Activated naive CD8-positive, alpha-beta T cell (primary cell): ENCODE results near the gene AFG3L2.
A peak's percentile ranks its signal among the peaks of the same experiment; 100 is the strongest.
"Not testable (repeated sequence)": the region's sequence is repeated elsewhere in the genome, so short reads cannot be mapped to it uniquely, and the experiment has no call there.

Experiments used
- H3K27ac Mint-ChIP-seq: one replicate; pipeline ENCODE4 v1.8.0; 2021; ENCODE audit warnings: mixed read lengths
- H3K27me3 Mint-ChIP-seq: one replicate; pipeline ENCODE4 v1.8.0; 2021; ENCODE audit warnings: mixed read lengths
- H3K36me3 Mint-ChIP-seq: one replicate; pipeline ENCODE4 v1.8.0; 2021; ENCODE audit warnings: mixed read lengths
- H3K4me1 Mint-ChIP-seq: one replicate; pipeline ENCODE4 v1.8.0; 2021; ENCODE audit warnings: low read depth, mixed read lengths
- H3K4me3 Mint-ChIP-seq: one replicate; pipeline ENCODE4 v1.8.0; 2021; ENCODE audit warnings: mild to moderate bottlenecking, mixed read lengths
- H3K9me3 Mint-ChIP-seq: one replicate; pipeline ENCODE4 v1.8.0; 2021; ENCODE audit warnings: low read depth, mixed read lengths

AFG3L2 gene

DNA sequence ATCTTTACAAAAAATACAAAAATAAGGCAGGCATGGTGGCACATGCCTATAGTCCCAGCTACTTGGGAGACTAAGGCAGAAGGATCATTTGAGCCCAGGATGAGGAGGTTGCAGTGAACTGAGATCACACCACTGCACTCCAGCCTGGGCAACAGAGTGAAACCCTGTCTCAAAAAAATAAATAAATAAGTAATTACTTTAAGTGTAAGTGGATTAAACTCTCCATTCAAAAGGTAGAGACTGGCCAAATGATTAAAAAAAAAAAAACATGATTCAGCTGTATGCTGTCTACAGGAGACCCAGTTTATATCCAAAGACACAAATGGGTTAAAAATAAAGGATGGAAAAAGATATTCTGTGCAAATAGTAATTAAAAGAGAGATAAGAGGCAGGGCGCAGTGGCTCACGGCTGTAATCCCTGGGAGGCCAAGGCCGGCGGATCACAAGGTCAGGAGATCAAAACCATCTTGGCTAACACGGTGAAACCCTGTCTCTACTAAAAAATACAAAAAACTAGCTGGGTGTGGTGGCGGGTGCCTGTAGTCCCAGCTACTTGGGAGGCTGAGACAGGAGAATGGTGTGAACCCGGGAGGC, 5.3 kb upstream of the AFG3L2 start:
- not testable (repeated sequence) for H3K36me3 Mint-ChIP-seq, H3K4me1 Mint-ChIP-seq, H3K27ac Mint-ChIP-seq, H3K9me3 Mint-ChIP-seq, H3K27me3 Mint-ChIP-seq, H3K4me3 Mint-ChIP-seq

DNA sequence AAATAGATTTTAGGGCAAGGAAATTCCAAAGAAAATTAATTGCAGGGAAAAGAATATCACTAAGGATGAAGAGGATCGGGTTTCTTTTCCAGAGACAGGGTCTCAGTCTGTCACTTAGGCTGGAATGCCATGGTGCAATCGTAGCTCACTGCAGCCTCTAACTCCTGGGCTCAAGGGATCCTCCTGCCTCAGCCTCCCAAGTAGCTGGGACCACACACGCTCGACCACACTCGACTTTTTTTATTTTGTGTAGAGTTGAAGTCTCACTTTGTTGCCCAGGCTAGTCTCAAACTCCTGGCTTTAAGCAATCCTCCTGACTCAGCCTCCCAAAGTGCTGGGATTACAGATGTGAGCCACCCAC, 1.2 kb upstream of the AFG3L2 start:
- Mint-ChIP-seq H3K4me1 (peaks cover 35% of the 10 kb centered on the region), H3K4me3 (peak overlapping the region; percentile 89)
- H3K9me3 Mint-ChIP-seq, H3K27me3 Mint-ChIP-seq, H3K36me3 Mint-ChIP-seq, H3K27ac Mint-ChIP-seq: not testable (repeated sequence)

DNA sequence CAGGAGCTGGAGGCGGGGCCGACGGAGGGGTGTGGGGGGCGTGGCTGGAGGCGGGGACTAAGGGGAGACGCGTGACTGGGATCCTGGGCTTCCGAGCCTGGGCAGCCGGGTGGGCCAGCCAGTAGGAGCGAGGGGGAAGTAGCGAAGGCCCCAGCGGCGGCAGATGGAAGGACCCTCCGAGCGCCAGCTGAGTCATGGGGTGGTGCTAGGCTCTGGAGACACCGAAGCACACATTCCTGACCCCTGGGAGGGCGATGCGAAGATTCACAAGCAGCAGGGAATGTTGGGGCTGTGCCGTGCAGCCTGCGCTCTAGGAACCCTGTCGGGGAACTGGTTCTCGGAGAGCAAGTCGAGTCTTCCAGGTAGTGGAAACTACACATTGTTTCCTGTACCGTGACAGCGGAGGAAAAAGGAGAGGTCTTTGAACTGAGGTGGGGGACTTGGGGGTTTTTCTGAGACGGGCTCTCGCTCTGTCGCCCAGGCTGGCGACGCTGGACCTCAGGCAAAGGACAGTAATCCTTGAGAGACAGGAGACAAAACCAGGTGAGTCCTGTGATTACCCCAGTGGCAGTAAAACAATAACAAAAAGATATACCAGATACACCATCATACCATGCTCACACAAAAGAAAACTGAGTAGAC, 650 bp upstream of the AFG3L2 start:
- Mint-ChIP-seq H3K27me3 (no peaks in the 10 kb centered on the region), H3K4me1 (peaks cover 40% of the 10 kb centered on the region), H3K4me3 (peak overlapping the region; percentile 89), H3K9me3 (no peaks in the 10 kb centered on the region), H3K27ac (peak overlapping the region; percentile 89), H3K36me3 (peaks cover 5% of the 10 kb centered on the region)

DNA sequence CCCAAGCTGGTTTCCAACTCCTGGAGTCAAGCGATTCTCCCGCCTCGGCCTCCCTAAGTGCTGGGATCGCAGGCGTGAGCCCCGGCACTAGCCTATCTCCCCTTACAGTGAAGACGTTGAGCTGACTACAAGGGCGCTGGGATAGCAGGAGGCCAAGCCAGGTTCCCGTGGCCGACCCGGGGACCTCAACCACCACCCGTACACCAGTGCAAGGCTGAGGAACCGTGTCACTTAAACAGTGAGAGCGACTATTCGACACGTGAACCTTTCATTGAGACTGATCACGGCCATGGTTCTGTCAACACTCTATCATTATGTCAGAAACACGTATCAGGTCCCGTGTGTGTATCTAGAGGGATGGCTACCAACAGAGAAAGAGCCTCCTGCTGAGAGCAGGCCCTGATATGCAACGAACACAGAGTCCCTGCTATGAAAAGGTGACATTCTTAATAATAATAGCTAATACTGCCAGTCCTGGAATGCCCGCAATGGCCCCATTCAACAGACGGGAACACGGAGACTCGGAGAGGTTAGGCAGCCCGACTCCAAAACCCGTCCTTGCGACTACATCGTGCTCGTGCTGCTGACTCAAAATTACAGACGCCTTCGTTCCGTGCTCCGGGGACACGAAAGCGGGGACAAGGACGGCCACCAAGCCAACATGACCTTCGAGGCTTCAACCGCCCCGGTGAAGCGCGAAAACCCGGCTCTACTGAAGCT, 833 bp downstream of the AFG3L2 start:
- Mint-ChIP-seq H3K36me3 (peaks cover 5% of the 10 kb centered on the region), H3K27me3 (no peaks in the 10 kb centered on the region), H3K4me1 (peaks cover 53% of the 10 kb centered on the region), H3K27ac (peak overlapping the region; percentile 89), H3K9me3 (no peaks in the 10 kb centered on the region), H3K4me3 (peak overlapping the region; percentile 93)

DNA sequence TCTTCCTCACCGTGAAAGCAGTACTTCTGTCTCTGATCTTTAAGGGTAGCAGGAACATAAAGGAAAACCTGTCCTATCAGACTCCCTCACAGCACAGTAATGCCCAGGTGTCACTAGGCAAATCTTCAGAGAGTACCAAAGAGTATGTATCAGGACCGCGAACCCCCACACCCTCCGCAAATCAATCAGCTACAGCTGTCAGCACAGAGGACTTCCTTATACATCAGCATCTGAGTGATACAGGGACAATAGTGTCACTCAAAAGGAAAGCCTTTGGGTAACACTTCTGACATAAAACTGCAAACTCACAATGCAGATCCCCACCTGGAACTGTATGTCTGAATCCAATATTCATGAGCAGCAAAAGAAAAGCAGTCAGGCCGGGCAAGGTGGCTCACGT, 2.6 kb downstream of the AFG3L2 start:
- Mint-ChIP-seq H3K27ac (peak overlapping the region; percentile 47), H3K9me3 (no peaks in the 10 kb centered on the region), H3K4me1 (peaks cover 61% of the 10 kb centered on the region), H3K27me3 (no peaks in the 10 kb centered on the region), H3K4me3 (peak overlapping the region; percentile 93), H3K36me3 (peaks cover 7% of the 10 kb centered on the region)

DNA sequence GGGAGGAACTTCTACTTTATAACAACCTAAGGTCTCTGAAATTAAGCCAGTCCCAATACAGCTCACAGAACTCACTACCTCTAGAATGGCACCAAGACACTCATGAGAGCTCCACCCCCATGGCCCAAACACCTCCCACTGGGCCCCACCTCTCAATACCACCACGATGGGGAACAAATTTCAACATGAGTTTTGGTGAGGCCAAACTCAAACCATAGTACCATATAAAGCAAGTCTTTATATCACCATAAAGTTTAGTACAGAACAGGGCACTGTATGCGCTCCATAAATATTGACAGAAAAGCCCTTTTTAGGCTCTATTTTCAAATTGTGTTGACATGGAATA, 3.3 kb downstream of the AFG3L2 start:
- Mint-ChIP-seq H3K27me3 (no peaks in the 10 kb centered on the region), H3K9me3 (no peaks in the 10 kb centered on the region), H3K36me3 (peaks cover 9% of the 10 kb centered on the region), H3K4me1 (peaks cover 61% of the 10 kb centered on the region), H3K27ac (no peak overlapping the region), H3K4me3 (peak overlapping the region; percentile 93)

DNA sequence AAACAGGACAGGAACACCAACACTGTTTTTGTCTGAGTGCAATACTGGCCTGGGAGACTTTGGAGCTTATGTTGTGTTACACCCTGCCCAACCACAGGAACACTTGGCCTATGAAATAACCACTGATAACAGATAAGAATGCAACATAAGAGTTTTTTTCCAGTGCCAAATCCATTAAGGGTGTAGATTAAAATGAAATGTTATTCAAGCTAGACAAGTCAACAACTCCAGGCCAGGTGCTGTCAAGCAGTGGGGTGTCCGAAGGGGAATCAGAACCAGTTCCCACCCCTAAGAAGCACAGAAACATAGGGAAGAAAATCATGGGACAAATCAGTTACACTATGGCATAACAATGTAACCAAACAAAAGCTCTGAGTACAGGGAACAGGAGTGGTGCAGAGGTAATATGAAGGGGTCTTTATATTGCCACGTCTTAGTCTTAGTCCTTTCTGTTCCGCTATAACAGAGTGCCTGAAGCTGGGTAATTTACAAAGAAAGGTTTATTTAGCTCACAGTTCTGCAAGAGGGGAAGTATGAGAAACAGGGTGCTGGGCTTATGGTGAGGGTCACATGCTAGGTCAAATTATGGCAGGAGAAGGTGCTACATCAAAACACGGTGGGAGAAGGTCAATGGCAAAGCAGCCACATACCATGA, 3.8 kb downstream of the AFG3L2 start:
- Mint-ChIP-seq H3K4me3 (peak overlapping the region; percentile 93), H3K27me3 (no peaks in the 10 kb centered on the region), H3K9me3 (no peaks in the 10 kb centered on the region), H3K27ac (no peak overlapping the region), H3K4me1 (peaks cover 61% of the 10 kb centered on the region), H3K36me3 (peaks cover 9% of the 10 kb centered on the region)

DNA sequence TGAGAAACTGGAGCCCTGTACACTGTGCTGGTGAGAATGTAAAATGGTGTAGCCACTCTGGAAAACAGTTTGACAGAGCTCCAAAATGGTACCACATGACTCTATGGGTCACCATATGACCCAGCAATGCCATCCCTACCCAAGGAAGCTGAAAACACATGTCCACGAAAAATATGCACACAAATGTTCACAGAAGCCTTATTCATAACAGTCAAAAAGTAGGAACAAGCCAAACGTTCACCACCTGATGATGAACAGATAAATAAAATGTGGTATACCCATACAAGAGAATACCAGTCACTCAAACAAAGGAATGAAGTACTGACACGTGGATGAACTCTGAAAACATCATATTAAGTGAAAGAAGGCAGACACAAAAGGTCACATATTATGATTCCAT, 4.6 kb downstream of the AFG3L2 start:
- peaks cover 9% of the 10 kb centered on the region for H3K36me3 Mint-ChIP-seq

DNA sequence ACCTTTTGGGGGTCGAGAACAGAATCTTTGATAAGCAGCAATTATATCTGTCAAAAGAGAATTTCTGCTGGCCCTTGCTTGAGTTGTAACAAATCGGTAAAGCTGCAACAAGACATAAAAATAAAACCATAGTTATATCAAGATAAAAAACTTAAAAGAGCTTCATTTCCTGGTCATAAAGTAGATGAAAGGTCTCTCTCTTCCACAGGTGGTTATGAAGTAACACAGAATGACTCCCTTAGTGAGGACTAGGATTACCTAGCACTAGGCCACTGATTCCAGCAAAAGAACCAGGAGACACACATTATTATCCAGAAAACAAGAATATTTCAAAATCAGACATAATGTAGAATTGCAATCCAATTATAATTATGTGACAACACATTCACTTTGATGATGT, 5.4 kb downstream of the AFG3L2 start:
- Mint-ChIP-seq H3K27me3 (no peaks in the 10 kb centered on the region), H3K4me3 (peak overlapping the region; percentile 39), H3K4me1 (peaks cover 55% of the 10 kb centered on the region), H3K36me3 (peaks cover 13% of the 10 kb centered on the region), H3K27ac (no peak overlapping the region), H3K9me3 (no peaks in the 10 kb centered on the region)

More for the DNA sequence above, 4.6 kb downstream of the AFG3L2 start:
- Mint-ChIP-seq H3K4me1 (peaks cover 55% of the 10 kb centered on the region), H3K27me3 (no peaks in the 10 kb centered on the region), H3K4me3 (no peak overlapping the region), H3K9me3 (no peaks in the 10 kb centered on the region), H3K27ac (no peak overlapping the region)

DNA sequence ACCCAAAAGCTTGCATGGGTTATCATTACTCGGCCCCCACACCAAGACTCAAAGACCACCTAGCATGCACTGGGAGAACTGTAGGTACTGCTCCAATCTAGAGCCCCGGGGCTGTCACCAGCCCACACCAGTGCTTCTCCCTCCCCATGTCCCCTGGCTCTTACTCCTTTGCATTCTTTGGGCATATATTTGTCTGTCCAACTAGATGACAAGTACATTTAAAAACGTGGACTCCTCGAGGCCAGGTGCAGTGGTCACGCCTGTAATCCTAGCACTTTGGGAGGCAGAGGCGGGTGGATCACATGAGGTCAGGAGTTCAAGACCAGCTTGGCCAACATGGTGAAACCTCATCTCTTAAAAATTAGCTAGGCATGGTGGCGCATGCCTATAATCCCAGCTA, 7.8 kb downstream of the AFG3L2 start:
- H3K9me3 Mint-ChIP-seq = no peaks in the 10 kb centered on the region
- no peak overlapping the region for H3K27ac Mint-ChIP-seq
- H3K4me1 Mint-ChIP-seq = peaks cover 36% of the 10 kb centered on the region
- no peak overlapping the region for H3K4me3 Mint-ChIP-seq
- no peaks in the 10 kb centered on the region for H3K27me3 Mint-ChIP-seq
- H3K36me3 Mint-ChIP-seq = peaks cover 12% of the 10 kb centered on the region

DNA sequence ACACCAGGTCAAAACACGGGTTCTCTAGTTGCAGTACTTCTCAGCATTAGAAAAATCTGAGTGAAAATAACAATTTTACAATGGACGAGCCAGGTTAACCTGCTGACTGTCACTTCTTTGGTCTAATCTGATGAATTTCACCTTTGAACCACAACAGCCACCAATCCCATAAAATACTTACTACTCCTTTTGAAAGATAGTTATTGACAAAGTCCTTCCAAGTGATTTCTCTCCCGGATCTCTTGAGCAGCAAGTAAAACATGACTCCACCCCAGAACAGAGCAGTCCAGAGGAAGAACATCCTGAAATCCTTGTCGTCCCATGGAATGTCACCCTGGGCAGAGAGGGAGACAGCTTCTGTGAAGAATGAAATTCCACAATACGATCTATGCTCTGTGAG, 10.2 kb downstream of the AFG3L2 start:
- no peak overlapping the region for H3K27ac Mint-ChIP-seq
- peaks cover 15% of the 10 kb centered on the region for H3K4me1 Mint-ChIP-seq
- H3K36me3 Mint-ChIP-seq = peaks cover 16% of the 10 kb centered on the region
- H3K27me3 Mint-ChIP-seq = no peaks in the 10 kb centered on the region
- H3K9me3 Mint-ChIP-seq = no peaks in the 10 kb centered on the region
- no peak overlapping the region for H3K4me3 Mint-ChIP-seq

DNA sequence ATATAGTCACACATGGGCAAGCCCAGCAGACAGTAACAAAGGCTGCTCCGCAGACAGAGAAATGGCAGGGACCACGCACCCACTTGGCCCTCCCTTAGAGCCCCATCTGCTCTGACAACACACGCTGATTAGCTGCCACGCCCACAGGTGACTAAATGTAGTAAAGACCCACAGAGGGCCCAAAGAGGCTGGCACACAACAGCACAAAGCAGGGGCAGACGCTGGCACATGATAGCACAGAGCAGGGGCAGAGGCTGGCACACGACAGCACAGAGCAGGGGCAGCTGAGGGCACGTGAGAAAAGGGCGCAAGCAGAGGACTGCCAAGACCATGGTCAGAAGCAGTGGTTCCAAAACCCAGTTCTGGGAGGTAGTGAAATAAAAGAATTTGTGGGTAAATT, 10.6 kb downstream of the AFG3L2 start:
- H3K4me1 Mint-ChIP-seq = peaks cover 11% of the 10 kb centered on the region
- H3K27ac Mint-ChIP-seq = no peak overlapping the region
- no peak overlapping the region for H3K4me3 Mint-ChIP-seq
- peaks cover 16% of the 10 kb centered on the region for H3K36me3 Mint-ChIP-seq
- no peaks in the 10 kb centered on the region for H3K27me3 Mint-ChIP-seq
- no peaks in the 10 kb centered on the region for H3K9me3 Mint-ChIP-seq

DNA sequence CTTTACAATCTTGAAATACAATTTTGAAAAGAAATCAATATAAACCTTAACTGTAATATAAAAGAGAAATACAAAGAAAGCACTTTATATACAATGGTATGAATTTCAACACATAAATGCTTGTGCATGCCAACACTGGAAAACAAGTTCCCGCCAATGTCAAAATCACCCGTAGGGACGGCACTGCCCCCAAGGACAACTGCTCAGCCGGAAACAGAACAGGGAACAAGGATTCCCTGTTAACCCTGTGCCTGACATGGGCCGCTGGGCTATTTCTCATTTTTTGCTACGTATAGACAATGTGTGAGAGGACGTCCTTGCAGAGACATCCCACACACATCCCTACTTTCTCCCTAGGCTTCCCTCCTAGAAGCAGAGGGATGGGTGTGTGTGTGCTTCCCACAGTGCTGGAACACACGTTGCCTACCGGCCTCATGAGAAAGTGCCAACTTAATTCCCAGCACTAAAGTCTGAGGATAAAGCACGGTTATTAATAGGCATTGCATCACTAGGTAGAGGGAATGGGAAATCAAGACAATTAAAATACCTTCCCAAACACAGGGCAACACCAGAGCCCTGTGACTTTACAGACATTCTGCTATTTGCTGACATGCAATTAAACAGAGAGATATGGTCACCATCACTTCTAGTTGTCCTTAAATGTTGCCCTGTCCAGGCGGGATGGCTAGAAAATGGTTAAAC, 14.4 kb downstream of the AFG3L2 start:
- Mint-ChIP-seq H3K36me3 (peaks cover 19% of the 10 kb centered on the region), H3K27ac (no peak overlapping the region), H3K27me3 (no peaks in the 10 kb centered on the region), H3K4me3 (no peak overlapping the region), H3K4me1 (peaks cover 2% of the 10 kb centered on the region), H3K9me3 (no peaks in the 10 kb centered on the region)

DNA sequence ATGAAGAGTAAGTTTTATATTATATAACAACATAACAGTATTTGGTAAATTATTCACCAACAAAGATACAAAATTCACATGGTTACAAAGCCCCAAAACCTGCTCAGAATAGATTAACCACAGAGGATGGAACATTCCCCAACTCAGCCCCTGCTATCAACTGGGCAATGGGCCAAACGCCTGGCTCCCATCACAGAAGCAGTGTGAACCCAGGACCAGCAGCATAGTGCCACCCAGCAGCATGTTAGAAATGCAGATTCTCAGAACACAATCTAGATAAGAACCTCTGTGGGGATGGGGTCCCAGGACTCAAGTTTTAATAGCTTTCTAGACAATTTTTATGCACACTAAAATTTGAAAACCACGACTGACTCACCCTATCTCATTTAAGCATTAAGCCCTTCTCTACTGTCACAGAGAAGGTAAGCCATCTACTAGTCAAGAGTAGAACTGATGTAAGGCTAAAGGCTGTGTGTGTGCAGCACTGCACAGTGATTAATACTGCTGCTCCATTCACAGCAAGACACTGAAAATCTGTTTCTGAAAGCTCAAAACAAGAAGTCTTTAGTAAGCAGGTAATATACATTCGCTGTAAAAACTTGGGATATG, 15.2 kb downstream of the AFG3L2 start:
- no peaks in the 10 kb centered on the region for H3K9me3 Mint-ChIP-seq
- no peaks in the 10 kb centered on the region for H3K27me3 Mint-ChIP-seq
- H3K27ac Mint-ChIP-seq = no peak overlapping the region
- H3K4me1 Mint-ChIP-seq = peaks cover 2% of the 10 kb centered on the region
- H3K36me3 Mint-ChIP-seq = peaks cover 16% of the 10 kb centered on the region
- no peak overlapping the region for H3K4me3 Mint-ChIP-seq
